Upper lobe of left lung (tissue), 6 donors: ENCODE measurements around the gene CNTNAP2. TPM values are rescaled to one million over a fixed set of nuclear protein-coding genes. Genes with fewer than 3 reads are reported as not detected.

ENCODE experiments used
- ATAC-seq, 2 donors: fragments of 200-7000 bp; cut with Tn5 transposase; one replicate each; pipeline ENCODE4 v1.9.1; 2022; ENCODE audit warnings: mild to moderate bottlenecking in 2 of 2, moderate library complexity in 2 of 2; ENCODE audit not compliant: low FRiP score in 2 of 2
- DNase-seq, 2 donors: peaks; one replicate each; pipeline ENCODE4 v3.0.0-alpha.2; 2019 to 2020
- H3K27ac ChIP-seq, 4 donors: fragments of 200-600 bp; sonication (generic); one replicate each; pipeline ENCODE4 v1.5.1; 2016 to 2019
- H3K27me3 ChIP-seq, 4 donors: fragments of 200-600 bp; sonication (generic); one replicate each; pipeline ENCODE4 v1.5.1; 2017 to 2019
- H3K36me3 ChIP-seq, 4 donors: fragments of 200-600 bp; sonication (generic); one replicate each; pipeline ENCODE4 v1.5.1; 2016 to 2019
- H3K4me1 ChIP-seq, 4 donors: fragments of 200-600 bp; sonication (generic); one replicate each; pipeline ENCODE4 v1.5.1; 2018 to 2019
- H3K4me3 ChIP-seq, 4 donors: fragments of 200-600 bp; sonication (generic); one replicate each; pipeline ENCODE4 v1.5.1; 2017 to 2019; ENCODE audit warnings: mild to moderate bottlenecking in 2 of 4, moderate library complexity in 1 of 4
- H3K9me3 ChIP-seq, 4 donors: fragments of 200-600 bp; sonication (generic); one replicate each; pipeline ENCODE4 v1.5.1; 2018 to 2019
- CTCF ChIP-seq, 6 experiments: fragments of 450-650 bp in 4 of 6; fragments of 200-600 bp in 2 of 6; sonication (generic) in 2 of 6; IDR thresholded peaks; one replicate each; pipeline ENCODE4 v1.5.1; 2016 to 2019; ENCODE audit warnings: antibody characterized with exemption in 6 of 6
- EP300 ChIP-seq, 4 donors: sonication (generic); formaldehyde crosslinking; IDR thresholded peaks; one replicate each; pipeline ENCODE4 v1.5.1; 2017; ENCODE audit warnings: antibody characterized with exemption in 4 of 4, control low read depth in 2 of 4
- POLR2A ChIP-seq, 4 donors: fragments of 450-650 bp; IDR thresholded peaks; one replicate each; pipeline ENCODE4 v1.5.1; 2016 to 2017; ENCODE audit warnings: antibody characterized with exemption in 4 of 4, mild to moderate bottlenecking in 2 of 4
- POLR2AphosphoS5 ChIP-seq, 2 donors: sonication (generic); formaldehyde crosslinking; IDR thresholded peaks; one replicate each; pipeline ENCODE4 v1.5.1; 2017; ENCODE audit warnings: antibody characterized with exemption in 2 of 2
- WGBS, 2 donors: methylation state at CpG; one replicate each; pipeline ENCODE4 v1.1.5; 2017 to 2018; 5-methylcytosine and 5-hydroxymethylcytosine counted together
- total RNA-seq, 6 donors: library from RNA; depleted of rRNA in 4 of 6; stranded (reverse); fragments of >200 nt in 4 of 6; gene quantifications; one replicate each; pipeline versions ENCODE4 v1.1.0 to v1.2.1, GENCODE V29; 2016 to 2021
- donor health status: DM: no; HTN: no; CAD: no; lungs with moderate emphysema.
- donor health status: DM: no; HTN: yes; CAD: no; lungs with severe emphysema.

The CNTNAP2 gene
- total RNA-seq, 6 donors from 2014 or later = 0.06 to 1.0 (median 0.37) TPM

- Histone ChIP-seq H3K27me3 (no peaks in the 10 kb centered on the region), H3K9me3 (no peaks in the 10 kb centered on the region), H3K27ac (no peak overlapping the region), H3K4me1 (no peaks in the 10 kb centered on the region), H3K36me3 (no peaks in the 10 kb centered on the region), H3K4me3 (no peak overlapping the region)
- ATAC-seq = no peak
- TF ChIP-seq EP300 (IDR thresholded peaks at IDR 0.05) = no peak
- TF ChIP-seq POLR2AphosphoS5 (IDR thresholded peaks at IDR 0.05) = no peak
- no peak for TF ChIP-seq CTCF (IDR thresholded peaks at IDR 0.05)
- no peak for TF ChIP-seq POLR2A (IDR thresholded peaks at IDR 0.05)
- 85 to 86% methylated on average over 2 of the region's 2 CpGs for WGBS, 2 donors
- no peak for DNase-seq
Measured at GRCh38 chr7:146865696-146866095, 749.1 kb downstream of the CNTNAP2 start.

GRCh38 chr7:146874722-146875121 lies 758.1 kb downstream of the CNTNAP2 start:
- ATAC-seq (no peak), DNase-seq (no peak)
- no peak overlapping the region for H3K4me3 ChIP-seq
- H3K9me3 ChIP-seq = no peaks in the 10 kb centered on the region
- H3K36me3 ChIP-seq = no peaks in the 10 kb centered on the region
- H3K4me1 ChIP-seq = no peaks in the 10 kb centered on the region
- no peaks in the 10 kb centered on the region for H3K27me3 ChIP-seq
- TF ChIP-seq POLR2A (IDR thresholded peaks at IDR 0.05) (no peak), CTCF (IDR thresholded peaks at IDR 0.05) (no peak), POLR2AphosphoS5 (IDR thresholded peaks at IDR 0.05) (no peak), EP300 (IDR thresholded peaks at IDR 0.05) (no peak)
- 77 to 82% methylated on average over 4 of the region's 4 CpGs for WGBS, 2 donors
- H3K27ac ChIP-seq = no peak overlapping the region

DNA sequence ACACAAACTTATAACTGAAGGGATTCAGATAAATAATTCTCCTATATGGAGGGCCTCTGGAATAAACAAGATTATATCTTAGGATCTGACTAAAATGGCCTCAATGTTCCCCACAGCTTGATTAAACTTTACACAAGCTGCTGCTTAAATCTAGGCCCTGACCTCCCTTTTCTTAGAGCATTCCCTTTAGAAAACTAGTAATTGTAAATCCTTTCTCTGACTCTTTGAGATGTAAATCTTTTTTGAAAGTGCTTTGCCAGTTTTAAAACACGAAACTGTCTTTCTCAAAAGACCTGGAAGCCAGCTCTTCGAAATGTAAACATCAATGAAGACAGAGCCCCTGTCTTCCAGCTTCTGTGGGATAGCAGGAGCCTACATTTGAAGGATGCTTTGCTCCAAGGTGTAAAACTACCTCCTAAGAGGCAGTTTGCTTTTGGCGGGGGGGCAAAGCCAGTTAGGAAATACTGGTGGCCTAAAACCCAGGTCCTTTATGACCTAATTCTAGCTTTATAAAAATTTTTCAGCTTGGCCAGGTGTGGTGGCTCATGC lies 758.7 kb downstream of the CNTNAP2 start:
- no peak overlapping the region for H3K4me3 ChIP-seq
- H3K9me3 ChIP-seq = no peaks in the 10 kb centered on the region
- no peak overlapping the region for H3K27ac ChIP-seq
- DNase-seq (no peak), ATAC-seq (no peak)
- H3K27me3 ChIP-seq = no peaks in the 10 kb centered on the region
- no peaks in the 10 kb centered on the region for H3K36me3 ChIP-seq
- no peak for TF ChIP-seq CTCF (IDR thresholded peaks at IDR 0.05)
- no peak for TF ChIP-seq POLR2AphosphoS5 (IDR thresholded peaks at IDR 0.05)
- TF ChIP-seq EP300 (IDR thresholded peaks at IDR 0.05) = no peak
- TF ChIP-seq POLR2A (IDR thresholded peaks at IDR 0.05) = no peak
- WGBS, 2 donors = 66 to 72% methylated on average over 3 of the region's 3 CpGs
- no peaks in the 10 kb centered on the region for H3K4me1 ChIP-seq

DNA sequence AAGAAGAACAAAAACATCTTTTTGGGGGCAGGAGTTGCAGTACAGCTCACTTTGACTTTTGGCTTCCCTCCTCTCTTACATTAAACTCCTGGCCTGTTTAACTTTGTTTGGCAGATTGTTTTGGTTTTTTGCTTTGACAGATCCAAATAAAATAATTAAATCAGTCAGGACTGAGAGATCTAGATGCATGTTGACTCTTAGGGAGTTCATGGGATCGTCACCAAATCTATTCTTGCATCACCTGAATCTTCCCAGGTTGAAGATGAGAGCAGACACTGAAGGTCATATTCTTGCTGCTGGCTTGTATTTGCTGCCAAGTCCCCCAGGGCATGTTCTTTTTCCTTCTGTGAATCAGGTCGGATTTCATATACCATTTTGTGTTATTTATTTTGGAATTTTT lies 759.4 kb downstream of the CNTNAP2 start:
- ATAC-seq (no peak), DNase-seq (no peak)
- Histone ChIP-seq H3K27ac (no peak overlapping the region), H3K36me3 (no peaks in the 10 kb centered on the region), H3K9me3 (no peaks in the 10 kb centered on the region), H3K4me3 (no peak overlapping the region), H3K4me1 (no peaks in the 10 kb centered on the region), H3K27me3 (no peaks in the 10 kb centered on the region)
- WGBS, 2 donors = 60 to 66% methylated on average over 2 of the region's 2 CpGs
- no peak for TF ChIP-seq EP300 (IDR thresholded peaks at IDR 0.05)
- no peak for TF ChIP-seq CTCF (IDR thresholded peaks at IDR 0.05)
- no peak for TF ChIP-seq POLR2AphosphoS5 (IDR thresholded peaks at IDR 0.05)
- TF ChIP-seq POLR2A (IDR thresholded peaks at IDR 0.05) = no peak

DNA sequence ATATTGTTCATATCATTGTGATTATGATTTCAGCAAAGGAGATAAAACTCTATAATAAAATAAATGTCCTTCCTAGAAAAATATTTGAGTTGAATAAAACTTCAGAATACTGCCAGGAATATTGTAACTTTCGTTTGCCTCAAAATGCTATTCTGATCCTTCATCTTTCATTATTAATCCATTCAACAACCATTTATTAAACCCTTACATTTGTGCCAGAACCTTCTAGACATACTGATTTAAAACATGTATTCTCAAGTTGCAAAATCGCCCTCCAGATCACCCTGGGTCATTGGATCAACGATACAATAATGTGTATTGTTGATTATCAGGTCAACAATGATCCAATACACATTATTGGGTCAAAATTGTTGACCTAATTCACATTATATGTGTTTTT lies 759.8 kb downstream of the CNTNAP2 start:
- no peaks in the 10 kb centered on the region for H3K4me1 ChIP-seq
- DNase-seq (no peak), ATAC-seq (no peak)
- H3K9me3 ChIP-seq = no peaks in the 10 kb centered on the region
- TF ChIP-seq POLR2A (IDR thresholded peaks at IDR 0.05) (no peak), EP300 (IDR thresholded peaks at IDR 0.05) (no peak), CTCF (IDR thresholded peaks at IDR 0.05) (no peak), POLR2AphosphoS5 (IDR thresholded peaks at IDR 0.05) (no peak)
- no peak overlapping the region for H3K27ac ChIP-seq
- no peaks in the 10 kb centered on the region for H3K36me3 ChIP-seq
- WGBS, 2 donors = 41 to 73% methylated on average over 3 of the region's 3 CpGs
- no peaks in the 10 kb centered on the region for H3K27me3 ChIP-seq
- H3K4me3 ChIP-seq = no peak overlapping the region
